ENCODE results near the gene KIF14.

- TF ChIP-seq, protein P1, sequence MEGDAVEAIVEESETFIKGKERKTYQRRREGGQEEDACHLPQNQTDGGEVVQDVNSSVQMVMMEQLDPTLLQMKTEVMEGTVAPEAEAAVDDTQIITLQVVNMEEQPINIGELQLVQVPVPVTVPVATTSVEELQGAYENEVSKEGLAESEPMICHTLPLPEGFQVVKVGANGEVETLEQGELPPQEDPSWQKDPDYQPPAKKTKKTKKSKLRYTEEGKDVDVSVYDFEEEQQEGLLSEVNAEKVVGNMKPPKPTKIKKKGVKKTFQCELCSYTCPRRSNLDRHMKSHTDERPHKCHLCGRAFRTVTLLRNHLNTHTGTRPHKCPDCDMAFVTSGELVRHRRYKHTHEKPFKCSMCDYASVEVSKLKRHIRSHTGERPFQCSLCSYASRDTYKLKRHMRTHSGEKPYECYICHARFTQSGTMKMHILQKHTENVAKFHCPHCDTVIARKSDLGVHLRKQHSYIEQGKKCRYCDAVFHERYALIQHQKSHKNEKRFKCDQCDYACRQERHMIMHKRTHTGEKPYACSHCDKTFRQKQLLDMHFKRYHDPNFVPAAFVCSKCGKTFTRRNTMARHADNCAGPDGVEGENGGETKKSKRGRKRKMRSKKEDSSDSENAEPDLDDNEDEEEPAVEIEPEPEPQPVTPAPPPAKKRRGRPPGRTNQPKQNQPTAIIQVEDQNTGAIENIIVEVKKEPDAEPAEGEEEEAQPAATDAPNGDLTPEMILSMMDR (IDR thresholded peaks at IDR 0.05), result no peak
- TF ChIP-seq USF1 (IDR thresholded peaks at IDR 0.05; ENCODE audit: borderline replicate concordance, low read depth) (no peak), SMC3 (IDR thresholded peaks at IDR 0.05; ENCODE audit: low read depth, low read length) (no peak), RFX5 (IDR thresholded peaks at IDR 0.05; ENCODE audit: low read length) (no peak), ELF1 (IDR thresholded peaks at IDR 0.05) (no peak), CHD2 (IDR thresholded peaks at IDR 0.05; ENCODE audit: low read length, partially characterized antibody) (no peak), EZH2phosphoT487 (IDR thresholded peaks at IDR 0.05; ENCODE audit: borderline replicate concordance, low read depth) (no peak), MAX (IDR thresholded peaks at IDR 0.05; ENCODE audit: low read depth) (no peak), TAF1 (IDR thresholded peaks at IDR 0.05; ENCODE audit: borderline replicate concordance, low read depth, low read length) (no peak), NRF1 (IDR thresholded peaks at IDR 0.05; ENCODE audit: low read depth, low read length) (no peak), GABPA (IDR thresholded peaks at IDR 0.05; ENCODE audit: low read depth) (no peak)
These were observed 99.8 kb downstream of the KIF14 start for GRCh38 chr1:200520735-200521134.

Measured in SK-N-SH (cell line).